Measurements from ENCODE around the gene C20orf202.

Gene C20orf202

GRCh38 chr20:1202762-1203504, at the start of gene C20orf202:
TSS of gene C20orf202 (plus strand) at chr20:1203454. CDS start at chr20:1203586, 132 bp downstream.
- H3K9me3 Mint-ChIP-seq: no peaks in the 10 kb centered on the region
- no peaks in the 10 kb centered on the region for H3K36me3 Mint-ChIP-seq (ENCODE audit: low read depth)
- H3K4me1 Mint-ChIP-seq (ENCODE audit: low read depth): peaks cover 5% of the 10 kb centered on the region
- no peak within 1 kb of the TSS for H3K27ac Mint-ChIP-seq
- DNase-seq: no peak
- no peak within 1 kb of the TSS for H3K4me3 Mint-ChIP-seq
- no peaks in the 10 kb centered on the region for H3K27me3 Mint-ChIP-seq

DNA sequence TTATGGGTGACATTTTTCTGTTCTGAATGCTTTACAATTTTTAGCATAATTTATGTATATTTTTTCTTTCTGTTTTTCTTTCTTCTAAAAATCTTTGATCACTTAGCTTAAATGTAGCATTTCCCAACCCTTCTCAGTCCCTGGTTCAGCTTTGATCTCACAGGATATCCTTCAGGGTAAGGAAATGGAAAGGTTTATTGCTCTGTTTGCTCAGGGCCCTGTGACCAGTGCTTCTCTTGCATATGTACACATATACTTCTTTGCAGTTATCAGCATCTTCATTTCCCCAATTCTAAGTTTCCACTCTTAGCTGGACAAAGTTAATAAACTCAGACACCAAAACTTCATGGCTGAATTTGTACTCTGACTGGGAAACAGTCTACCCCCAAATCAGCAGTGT, 49.0 kb upstream of the C20orf202 start:
- H3K4me3 Mint-ChIP-seq: no peak overlapping the region
- no peak overlapping the region for H3K27ac Mint-ChIP-seq
- H3K27me3 Mint-ChIP-seq: no peaks in the 10 kb centered on the region
- H3K9me3 Mint-ChIP-seq: peaks cover 2% of the 10 kb centered on the region
- peaks cover 88% of the 10 kb centered on the region for H3K36me3 Mint-ChIP-seq (ENCODE audit: low read depth)
- DNase-seq: no peak
- peaks cover 17% of the 10 kb centered on the region for H3K4me1 Mint-ChIP-seq (ENCODE audit: low read depth)

- peaks cover 2% of the 10 kb centered on the region for H3K9me3 Mint-ChIP-seq
- H3K27me3 Mint-ChIP-seq: no peaks in the 10 kb centered on the region
- peaks cover 16% of the 10 kb centered on the region for H3K4me1 Mint-ChIP-seq (ENCODE audit: low read depth)
- no peak overlapping the region for H3K4me3 Mint-ChIP-seq
- peaks cover 84% of the 10 kb centered on the region for H3K36me3 Mint-ChIP-seq (ENCODE audit: low read depth)
- H3K27ac Mint-ChIP-seq: no peak overlapping the region
- no peak for DNase-seq
Observed at GRCh38 chr20:1154691-1155090, 48.6 kb upstream of the C20orf202 start.

DNA sequence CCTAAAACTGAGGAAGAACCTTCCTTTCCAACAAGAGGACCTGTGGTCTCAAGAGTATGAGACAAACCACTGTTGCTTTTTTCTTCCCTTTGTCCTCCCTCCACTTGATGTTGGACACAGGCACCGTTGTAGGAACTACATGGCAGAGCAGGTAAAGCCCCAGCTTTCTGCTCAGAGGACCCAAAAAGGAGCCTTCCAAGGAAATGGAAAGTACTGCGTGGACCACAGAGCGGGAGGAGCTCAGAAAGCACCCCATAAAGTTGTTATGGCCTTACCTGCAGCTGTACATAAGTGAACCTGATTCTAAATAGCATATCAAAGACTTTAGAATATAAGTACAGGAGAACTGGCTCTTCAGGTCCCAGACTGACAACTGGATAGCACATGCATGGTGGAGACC, 47.9 kb upstream of the C20orf202 start:
- no peaks in the 10 kb centered on the region for H3K27me3 Mint-ChIP-seq
- peaks cover 11% of the 10 kb centered on the region for H3K4me1 Mint-ChIP-seq (ENCODE audit: low read depth)
- no peak for DNase-seq
- no peaks in the 10 kb centered on the region for H3K9me3 Mint-ChIP-seq
- peaks cover 85% of the 10 kb centered on the region for H3K36me3 Mint-ChIP-seq (ENCODE audit: low read depth)
- no peak overlapping the region for H3K4me3 Mint-ChIP-seq
- H3K27ac Mint-ChIP-seq: no peak overlapping the region

- Mint-ChIP-seq H3K4me3 (no peak overlapping the region), H3K9me3 (no peaks in the 10 kb centered on the region), H3K27ac (no peak overlapping the region), H3K27me3 (no peaks in the 10 kb centered on the region), H3K4me1 (ENCODE audit: low read depth) (no peaks in the 10 kb centered on the region), H3K36me3 (ENCODE audit: low read depth) (peaks cover 85% of the 10 kb centered on the region)
- DNase-seq: no peak
Observed at GRCh38 chr20:1160496-1160895, 42.8 kb upstream of the C20orf202 start.

DNA sequence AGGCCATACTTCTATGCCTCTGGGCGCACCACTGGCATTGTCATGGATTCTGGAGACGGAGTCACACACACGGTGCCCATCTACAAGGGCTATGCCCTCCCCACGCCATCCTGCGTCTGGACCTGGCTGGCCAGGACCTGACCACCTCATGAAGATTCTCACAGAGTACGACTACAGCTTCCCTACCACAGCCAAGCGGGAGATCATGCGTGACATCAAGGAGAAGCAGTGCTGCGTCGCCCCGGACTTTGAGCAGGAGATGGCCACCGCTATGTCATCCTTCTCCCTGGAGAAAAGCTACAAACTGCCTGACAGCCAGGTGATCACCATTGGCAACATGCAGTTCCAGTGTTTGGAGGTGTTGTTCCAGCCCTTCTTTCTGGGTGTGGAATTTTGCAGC, 42.3 kb upstream of the C20orf202 start:
- H3K9me3 Mint-ChIP-seq: no peaks in the 10 kb centered on the region
- peaks cover 85% of the 10 kb centered on the region for H3K36me3 Mint-ChIP-seq (ENCODE audit: low read depth)
- H3K27ac Mint-ChIP-seq: no peak overlapping the region
- DNase-seq: no peak
- H3K4me3 Mint-ChIP-seq: no peak overlapping the region
- no peaks in the 10 kb centered on the region for H3K4me1 Mint-ChIP-seq (ENCODE audit: low read depth)
- H3K27me3 Mint-ChIP-seq: no peaks in the 10 kb centered on the region

DNA sequence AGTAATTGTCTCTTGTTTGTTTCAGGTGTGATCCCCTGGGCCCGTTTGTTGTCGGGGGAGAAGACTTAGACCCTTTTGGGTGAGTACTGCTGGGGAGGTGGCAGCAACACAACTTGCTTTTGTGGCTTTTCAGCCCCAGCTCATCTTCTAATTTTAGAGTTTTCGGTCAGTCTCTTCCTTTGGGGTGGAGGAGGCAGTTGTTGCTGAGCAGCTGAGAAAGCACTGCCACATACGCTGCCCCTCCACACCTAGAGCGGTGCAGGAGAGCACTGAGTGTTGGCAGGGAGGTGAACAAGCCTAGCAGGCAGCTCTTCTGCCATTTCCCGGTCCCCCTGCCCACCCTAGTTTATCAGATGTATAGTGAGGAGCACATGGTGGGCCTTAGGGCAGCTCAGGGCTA, 40.1 kb upstream of the C20orf202 start:
- Mint-ChIP-seq H3K4me1 (ENCODE audit: low read depth) (no peaks in the 10 kb centered on the region), H3K27me3 (no peaks in the 10 kb centered on the region), H3K4me3 (no peak overlapping the region), H3K9me3 (no peaks in the 10 kb centered on the region), H3K27ac (no peak overlapping the region), H3K36me3 (ENCODE audit: low read depth) (peaks cover 85% of the 10 kb centered on the region)
- no peak for DNase-seq

DNA sequence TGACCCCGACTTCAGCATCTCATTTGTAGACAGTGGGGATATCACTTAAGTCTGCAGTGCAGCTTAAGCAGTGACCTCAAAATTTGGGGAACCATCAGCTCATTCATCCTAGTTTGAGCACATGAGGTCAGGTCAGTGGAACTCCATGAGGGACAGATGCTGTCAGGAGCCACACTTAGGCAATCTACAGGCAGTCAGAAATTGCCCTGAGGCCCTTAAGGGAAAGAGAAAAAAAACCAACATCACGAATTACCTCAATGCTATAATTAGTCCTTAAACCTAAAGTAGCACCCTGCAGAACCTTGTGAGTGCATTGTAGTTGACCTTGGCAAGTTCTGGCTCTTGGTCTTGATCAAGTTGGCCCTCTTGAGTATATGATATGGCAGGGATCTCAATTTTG, 39.6 kb upstream of the C20orf202 start:
- Mint-ChIP-seq H3K27me3 (no peaks in the 10 kb centered on the region), H3K9me3 (no peaks in the 10 kb centered on the region), H3K4me3 (no peak overlapping the region), H3K4me1 (ENCODE audit: low read depth) (no peaks in the 10 kb centered on the region), H3K27ac (no peak overlapping the region), H3K36me3 (ENCODE audit: low read depth) (peaks cover 87% of the 10 kb centered on the region)
- DNase-seq: no peak

DNA sequence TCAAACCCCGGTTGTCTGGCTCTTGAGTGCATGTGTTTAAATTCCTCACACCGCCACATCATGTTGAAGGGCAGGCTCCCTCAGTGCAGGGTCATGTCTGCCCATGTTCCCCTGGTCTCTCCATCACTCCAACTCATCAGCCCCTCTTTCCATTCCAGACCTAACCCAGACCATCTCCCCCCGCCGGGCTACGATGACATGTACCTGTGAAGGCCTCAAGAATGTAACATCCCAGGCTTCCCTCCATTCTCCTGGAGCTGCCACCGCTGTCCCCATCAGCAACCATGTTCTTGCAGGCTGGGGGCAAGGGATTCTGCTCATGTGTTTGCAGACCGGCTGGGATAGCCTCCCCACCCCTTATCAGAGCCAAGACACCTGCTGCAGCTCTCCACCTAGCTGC, 38.4 kb upstream of the C20orf202 start:
- peak overlapping the region; percentile 27 for H3K27ac Mint-ChIP-seq
- DNase-seq: no peak
- H3K36me3 Mint-ChIP-seq (ENCODE audit: low read depth): peaks cover 97% of the 10 kb centered on the region
- H3K9me3 Mint-ChIP-seq: no peaks in the 10 kb centered on the region
- no peaks in the 10 kb centered on the region for H3K4me1 Mint-ChIP-seq (ENCODE audit: low read depth)
- H3K4me3 Mint-ChIP-seq: no peak overlapping the region
- no peaks in the 10 kb centered on the region for H3K27me3 Mint-ChIP-seq

DNA sequence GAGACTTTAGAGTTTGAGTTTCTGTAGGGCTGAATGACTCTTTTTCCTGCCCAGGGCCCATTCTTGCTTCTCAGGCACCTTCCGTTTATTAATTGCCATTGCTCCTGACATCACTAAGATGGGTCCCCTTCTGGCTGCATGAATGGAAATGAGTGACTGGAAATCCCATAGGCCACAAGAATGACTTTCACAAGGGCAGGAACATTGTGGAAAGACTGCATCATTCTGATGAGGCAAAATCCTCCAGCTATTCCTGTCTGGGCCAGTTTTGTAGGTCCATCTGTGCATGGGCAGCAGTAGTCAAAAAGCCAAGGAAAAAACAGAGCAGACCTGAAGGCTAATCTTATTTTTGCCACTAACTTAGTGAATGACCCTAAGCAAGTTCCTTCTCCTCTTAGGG, 37.7 kb upstream of the C20orf202 start:
- Mint-ChIP-seq H3K4me1 (ENCODE audit: low read depth) (no peaks in the 10 kb centered on the region), H3K36me3 (ENCODE audit: low read depth) (peaks cover 97% of the 10 kb centered on the region), H3K4me3 (no peak overlapping the region), H3K9me3 (no peaks in the 10 kb centered on the region), H3K27me3 (no peaks in the 10 kb centered on the region), H3K27ac (peak overlapping the region; percentile 27)
- no peak for DNase-seq

GRCh38 chr20:1165941-1166340, 37.3 kb upstream of the C20orf202 start:
- no peaks in the 10 kb centered on the region for H3K4me1 Mint-ChIP-seq (ENCODE audit: low read depth)
- no peak overlapping the region for H3K27ac Mint-ChIP-seq
- H3K4me3 Mint-ChIP-seq: no peak overlapping the region
- peaks cover 97% of the 10 kb centered on the region for H3K36me3 Mint-ChIP-seq (ENCODE audit: low read depth)
- no peak for DNase-seq
- no peaks in the 10 kb centered on the region for H3K9me3 Mint-ChIP-seq
- H3K27me3 Mint-ChIP-seq: no peaks in the 10 kb centered on the region

- no peaks in the 10 kb centered on the region for H3K27me3 Mint-ChIP-seq
- H3K9me3 Mint-ChIP-seq: no peaks in the 10 kb centered on the region
- no peaks in the 10 kb centered on the region for H3K4me1 Mint-ChIP-seq (ENCODE audit: low read depth)
- no peak for DNase-seq
- H3K36me3 Mint-ChIP-seq (ENCODE audit: low read depth): peaks cover 96% of the 10 kb centered on the region
- H3K4me3 Mint-ChIP-seq: no peak overlapping the region
- no peak overlapping the region for H3K27ac Mint-ChIP-seq
Observed at GRCh38 chr20:1166948-1167720, 36.1 kb upstream of the C20orf202 start.

DNA sequence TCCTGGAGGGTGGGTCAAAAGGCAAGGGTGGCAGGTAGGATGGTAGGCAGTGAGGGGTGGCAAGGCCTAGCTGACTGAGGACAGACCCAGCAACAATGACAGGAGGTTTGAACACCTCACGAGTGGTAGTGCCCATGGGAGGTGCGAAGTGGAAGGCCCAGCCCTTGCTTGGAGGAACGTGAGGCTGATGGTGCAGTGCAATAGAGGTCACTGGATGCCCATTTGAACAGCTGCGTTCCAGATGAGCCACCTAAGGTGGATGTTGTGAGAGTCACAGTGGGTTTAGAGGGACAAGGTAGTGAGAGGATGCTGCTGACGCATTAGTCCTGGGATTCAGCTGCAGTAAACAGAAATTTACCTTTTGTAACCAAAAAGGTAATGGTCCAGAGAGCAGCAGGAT, 34.0 kb upstream of the C20orf202 start:
- Mint-ChIP-seq H3K27me3 (no peaks in the 10 kb centered on the region), H3K36me3 (ENCODE audit: low read depth) (peaks cover 96% of the 10 kb centered on the region), H3K27ac (no peak overlapping the region), H3K4me1 (ENCODE audit: low read depth) (no peaks in the 10 kb centered on the region), H3K4me3 (no peak overlapping the region), H3K9me3 (no peaks in the 10 kb centered on the region)
- DNase-seq: no peak

DNA sequence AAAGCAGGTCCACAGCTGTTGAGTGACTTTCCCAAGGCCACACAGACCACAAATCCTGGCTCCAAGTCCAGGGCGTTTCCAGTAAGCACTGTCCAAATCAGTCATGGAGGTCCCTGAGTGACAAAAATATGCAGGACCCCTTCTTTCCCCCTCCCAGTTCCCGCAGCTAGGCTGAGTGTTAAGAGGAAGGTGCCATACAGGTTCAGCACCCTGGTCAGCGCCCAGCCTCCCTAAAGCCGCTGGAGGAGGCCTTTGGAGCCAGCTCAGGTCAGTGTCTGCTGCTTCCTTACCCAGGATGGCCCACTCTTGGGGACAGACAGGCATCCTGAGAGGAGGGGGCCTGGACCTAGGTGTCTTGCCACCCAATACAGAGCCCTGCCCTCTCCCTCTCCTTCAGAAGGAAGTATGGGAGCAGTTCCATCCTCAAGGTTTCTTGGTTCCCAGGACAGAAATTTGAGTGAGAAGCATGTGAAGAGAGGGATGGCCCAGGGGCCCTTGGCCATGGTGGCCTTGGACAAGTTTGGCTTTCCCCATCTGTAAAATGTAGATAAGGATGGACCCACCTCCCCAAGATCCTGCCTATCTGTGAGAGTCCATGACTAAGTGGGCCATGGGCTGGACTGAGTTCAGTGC, 31.7 kb upstream of the C20orf202 start:
- no peaks in the 10 kb centered on the region for H3K27me3 Mint-ChIP-seq

DNA sequence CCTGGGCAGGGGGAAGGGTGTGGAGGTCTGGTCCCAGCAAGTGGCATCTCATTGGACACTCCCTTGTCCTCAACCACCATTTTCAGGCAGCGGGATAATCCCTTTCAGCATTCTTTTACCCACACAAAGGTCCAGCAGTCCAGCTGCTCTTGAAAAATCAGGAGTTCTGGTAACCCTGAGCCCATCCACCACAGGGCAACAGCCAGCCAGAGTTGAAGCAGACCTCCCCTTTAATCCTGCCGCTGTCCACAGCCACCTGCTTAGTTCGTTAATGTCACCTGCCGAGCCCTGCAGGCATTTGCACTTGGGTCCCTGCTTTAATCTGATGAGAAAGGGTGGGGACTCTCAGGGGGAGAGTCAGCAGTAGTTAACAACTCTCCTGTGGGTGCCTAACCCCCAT, 29.6 kb upstream of the C20orf202 start:
- Mint-ChIP-seq H3K9me3 (no peaks in the 10 kb centered on the region), H3K27ac (no peak overlapping the region), H3K36me3 (ENCODE audit: low read depth) (peaks cover 78% of the 10 kb centered on the region), H3K4me3 (no peak overlapping the region), H3K27me3 (no peaks in the 10 kb centered on the region), H3K4me1 (ENCODE audit: low read depth) (no peaks in the 10 kb centered on the region)
- DNase-seq: no peak

More for the DNA sequence above, 31.7 kb upstream of the C20orf202 start:
- Mint-ChIP-seq H3K4me1 (ENCODE audit: low read depth) (no peaks in the 10 kb centered on the region), H3K36me3 (ENCODE audit: low read depth) (peaks cover 90% of the 10 kb centered on the region), H3K9me3 (no peaks in the 10 kb centered on the region), H3K4me3 (no peak overlapping the region), H3K27ac (no peak overlapping the region)
- no peak for DNase-seq
